GM21447 (cell line): ENCODE measurements around the gene GYS1.

Source experiments
- ATAC-seq: cut with Tn5 transposase; IDR thresholded peaks from one replicate; pipeline ENCODE4 v1.9.1; 2021; ENCODE audit not compliant: unreplicated experiment

GYS1 gene

GRCh38 chr19:48990400-48990799 lies 2.7 kb downstream of the GYS1 start:
- no peak for ATAC-seq

GRCh38 chr19:48989701-48990291 lies 3.3 kb downstream of the GYS1 start:
- ATAC-seq, result no peak

GRCh38 chr19:48988860-48989259 lies 4.2 kb downstream of the GYS1 start:
- no peak for ATAC-seq

GRCh38 chr19:48988286-48988685 lies 4.8 kb downstream of the GYS1 start:
- ATAC-seq, result no peak

GRCh38 chr19:48987323-48987722 lies 5.8 kb downstream of the GYS1 start:
- no peak for ATAC-seq

GRCh38 chr19:48986211-48986610 lies 6.9 kb downstream of the GYS1 start:
- ATAC-seq, result no peak

GRCh38 chr19:48985711-48986110 lies 7.4 kb downstream of the GYS1 start:
- ATAC-seq, result no peak

GRCh38 chr19:48982280-48982679 lies 10.8 kb downstream of the GYS1 start:
- ATAC-seq, result no peak

GRCh38 chr19:48977061-48977460 lies 16.0 kb downstream of the GYS1 start:
- no peak for ATAC-seq

GRCh38 chr19:48975947-48976847 lies 16.9 kb downstream of the GYS1 start:
- ATAC-seq, result no peak

GRCh38 chr19:48970923-48971395 lies 22.1 kb downstream of the GYS1 start:
- ATAC-seq, result no peak

- ATAC-seq, result no peak
These were observed 22.9 kb downstream of the GYS1 start for GRCh38 chr19:48970139-48970766.

- no peak for ATAC-seq
These were observed 23.6 kb downstream of the GYS1 start for GRCh38 chr19:48969276-48970138.

GRCh38 chr19:48968813-48969218 lies 24.3 kb downstream of the GYS1 start:
- ATAC-seq, result no peak

GRCh38 chr19:48968179-48968661 lies 24.9 kb downstream of the GYS1 start:
- ATAC-seq, result no peak

GRCh38 chr19:48967346-48968178 lies 25.5 kb downstream of the GYS1 start:
- no peak for ATAC-seq

GRCh38 chr19:48966541-48967345 lies 26.4 kb downstream of the GYS1 start:
- ATAC-seq, result no peak

GRCh38 chr19:48965806-48966540 lies 27.1 kb downstream of the GYS1 start:
- ATAC-seq, result peak; percentile 16
